A549 (cell line): ENCODE measurements around the gene ACSS3. TPM values are rescaled to one million over a fixed set of nuclear protein-coding genes. Genes with fewer than 3 reads are reported as not detected.

ENCODE experiments used
- ATAC-seq, 2 experiments: fragments of 200-7000 bp in 1 of 2; fragments of >200 bp in 1 of 2; cut with Nextera tagmentation in 1 of 2; cut with Tn5 transposase in 1 of 2; 3 replicates each; pipeline versions ENCODE4 v1.8.0 to v1.9.1; 2018 to 2020; ENCODE audit warnings: mild to moderate bottlenecking in 1 of 2, moderate library complexity in 1 of 2
- CTCF ChIA-PET: fragments of 300-600 bp; sonication (Branson Sonifier 250); formaldehyde crosslinking; extraction: SDS; loops from one replicate; lab custom pipeline; 2021; ENCODE audit warnings: antibody characterized with exemption, inconsistent platforms; lab: Yijun Ruan, JAX
- POLR2A ChIA-PET: fragments of 350-600 bp; formaldehyde crosslinking; extraction: SDS; loops from one replicate; lab custom pipeline; 2021; ENCODE audit warnings: antibody characterized with exemption, inconsistent platforms; lab: Yijun Ruan, JAX
- DNase-seq, 2 experiments: peaks; one replicate each; pipeline versions ENCODE4 v3.0.0 to v3.0.0-alpha.2; 2011 to 2016; ENCODE audit warnings: low read depth in 1 of 2, low spot score in 1 of 2
- FAIRE-seq: peaks from 2 replicates; lab custom pipeline; 2011; peaks lifted over from hg19 to GRCh38; lab: Jason Lieb, UNC
- H3K27ac ChIP-seq, 2 experiments: fragments of >200 bp; sonication (Bioruptor Twin); formaldehyde crosslinking; 3 replicates each; pipeline ENCODE4 v1.5.1; 2016 to 2017
- H3K4me1 ChIP-seq: fragments of >200 bp; sonication (Bioruptor Twin); formaldehyde crosslinking; 3 replicates; pipeline ENCODE4 v1.6.1; 2016
- H3K4me2 ChIP-seq: fragments of >200 bp; sonication (Bioruptor Twin); formaldehyde crosslinking; 3 replicates; pipeline ENCODE4 v1.6.1; 2016
- H3K4me3 ChIP-seq: fragments of >200 bp; sonication (Bioruptor Twin); formaldehyde crosslinking; 3 replicates; pipeline ENCODE4 v1.5.1; 2016
- H3K9me3 ChIP-seq: fragments of >200 bp; sonication (Bioruptor Twin); formaldehyde crosslinking; 3 replicates; pipeline ENCODE4 v1.6.1; 2016
- BCL3 ChIP-seq: fragments of >200 bp; sonication (Bioruptor Twin); formaldehyde crosslinking; IDR thresholded peaks from 3 replicates; pipeline ENCODE4 v1.6.1; 2016
- BHLHE40 ChIP-seq: IDR thresholded peaks from 2 replicates; pipeline ENCODE4 v1.6.1; 2012; ENCODE audit warnings: low read depth, low read length, inconsistent platforms
- CBX2 ChIP-seq: fragments of 200-600 bp; sonication (generic); IDR thresholded peaks from 2 replicates; pipeline ENCODE4 v1.6.1; 2016; ENCODE audit warnings: low read depth, mild to moderate bottlenecking, borderline replicate concordance
- CBX8 ChIP-seq: fragments of 200-600 bp; sonication (generic); IDR thresholded peaks from 2 replicates; pipeline ENCODE4 v1.6.1; 2016
- EHF ChIP-seq: fragments of 250-450 bp; sonication (Bioruptor Pico); IDR thresholded peaks from 2 replicates; pipeline ENCODE4 v1.5.0; 2020; ENCODE audit warnings: mild to moderate bottlenecking
- HDAC2 ChIP-seq: fragments of 200-600 bp; sonication (generic); IDR thresholded peaks from 2 replicates; pipeline ENCODE4 v1.6.1; 2016
- HES2 ChIP-seq: fragments of >200 bp; sonication (Bioruptor Twin); formaldehyde crosslinking; IDR thresholded peaks from 2 replicates; pipeline ENCODE4 v1.6.1; 2016
- HOXB13 ChIP-seq: fragments of 250-450 bp; sonication (Bioruptor Pico); IDR thresholded peaks from 2 replicates; pipeline ENCODE4 v1.5.0; 2020; ENCODE audit warnings: low read depth, mild to moderate bottlenecking, moderate library complexity
- JUN ChIP-seq, 2 experiments: fragments of >200 bp; sonication (Bioruptor Twin); formaldehyde crosslinking; IDR thresholded peaks; 2 replicates in 1 of 2; 3 replicates in 1 of 2; pipeline ENCODE4 v1.6.1; 2016 to 2017
- JUNB ChIP-seq: fragments of >200 bp; sonication (Bioruptor Twin); formaldehyde crosslinking; IDR thresholded peaks from 2 replicates; pipeline ENCODE4 v1.6.1; 2016
- MAZ ChIP-seq: fragments of 150-350 bp; IDR thresholded peaks from 2 replicates; pipeline ENCODE4 v1.6.1; 2014; ENCODE audit warnings: antibody characterized with exemption, low read depth, low read length, borderline replicate concordance
- MYC ChIP-seq: IDR thresholded peaks from 2 replicates; pipeline ENCODE4 v1.6.1; 2012; ENCODE audit warnings: mild to moderate bottlenecking, inconsistent platforms, low read length, improper control_type of control experiment, borderline replicate concordance
- NPAS2 ChIP-seq: fragments of 250-450 bp; sonication (Bioruptor Pico); IDR thresholded peaks from 2 replicates; pipeline ENCODE4 v1.8.0; 2022; ENCODE audit warnings: mild to moderate bottlenecking, moderate library complexity, borderline replicate concordance
- NR3C1 ChIP-seq: fragments of >200 bp; sonication (Bioruptor Twin); formaldehyde crosslinking; IDR thresholded peaks from 3 replicates; pipeline ENCODE4 v1.6.1; 2017
- PHF8 ChIP-seq: fragments of 200-600 bp; sonication (generic); IDR thresholded peaks from 2 replicates; pipeline ENCODE4 v1.6.1; 2016; ENCODE audit warnings: low read depth, mild to moderate bottlenecking, antibody characterized with exemption, moderate library complexity, borderline replicate concordance
- POLR2A ChIP-seq: IDR thresholded peaks from 2 replicates; pipeline ENCODE4 v1.6.1; 2012; ENCODE audit warnings: mild to moderate bottlenecking, low read length
- POLR2AphosphoS2 ChIP-seq: conservative IDR thresholded peaks from 2 replicates; pipeline ENCODE4 v1.6.1; 2012; ENCODE audit warnings: low read length, improper control_type of control experiment, inconsistent platforms
- RCOR1 ChIP-seq: fragments of 150-350 bp; IDR thresholded peaks from 2 replicates; pipeline ENCODE4 v1.6.1; 2014; ENCODE audit warnings: antibody characterized with exemption, low read length, low read depth
- RNF2 ChIP-seq: fragments of 200-600 bp; sonication (generic); IDR thresholded peaks from 2 replicates; pipeline ENCODE4 v1.6.1; 2016; ENCODE audit warnings: low read depth, mild to moderate bottlenecking, antibody characterized with exemption, moderate library complexity, borderline replicate concordance
- SMC3 ChIP-seq: fragments of >200 bp; sonication (Bioruptor Twin); formaldehyde crosslinking; IDR thresholded peaks from 3 replicates; pipeline ENCODE4 v1.6.1; 2018; ENCODE audit warnings: inconsistent platforms
- SREBF2 ChIP-seq: fragments of 450-650 bp; IDR thresholded peaks from 2 replicates; pipeline ENCODE4 v1.6.1; 2014; ENCODE audit warnings: mild to moderate bottlenecking, moderate library complexity
- TFCP2L1 ChIP-seq: fragments of 250-450 bp; sonication (Bioruptor Pico); IDR thresholded peaks from 2 replicates; pipeline ENCODE4 v1.5.0; 2021; ENCODE audit warnings: mild to moderate bottlenecking
- WGBS: methylation state at CpG from one replicate; pipeline ENCODE4 v1.1.6; 2017; ENCODE audit errors: missing lambda C conversion rate; 5-methylcytosine and 5-hydroxymethylcytosine counted together
- polyA plus RNA-seq, 4 experiments: library from polyadenylated mRNA; depleted of rRNA in 3 of 4; stranded (reverse); fragments of >200 nt; fragmentation: RNase III in 1 of 4; extraction: RNeasy Plus Mini Kit Qiagen cat#74134 plus additional on column Dnase treatment in 1 of 4; gene quantifications; 2 replicates in 3 of 4; 3 replicates in 1 of 4; pipeline ENCODE4 v1.2.3, GENCODE V29; 2011 to 2017
- TF ChIP-seq, protein P1 (sequence below): IDR thresholded peaks from 2 replicates; pipeline ENCODE4 v1.6.1; 2012; ENCODE audit warnings: low read depth, borderline replicate concordance
- TF ChIP-seq, protein P2 (sequence below): fragments of 450-650 bp; IDR thresholded peaks from 2 replicates; pipeline ENCODE4 v1.6.1; 2014; ENCODE audit warnings: antibody characterized with exemption

Gene ACSS3
- polyA plus RNA-seq, 2 of the 4 experiments (the other 2 are of a cell fraction), result 0.06 to 0.34 TPM

DNA sequence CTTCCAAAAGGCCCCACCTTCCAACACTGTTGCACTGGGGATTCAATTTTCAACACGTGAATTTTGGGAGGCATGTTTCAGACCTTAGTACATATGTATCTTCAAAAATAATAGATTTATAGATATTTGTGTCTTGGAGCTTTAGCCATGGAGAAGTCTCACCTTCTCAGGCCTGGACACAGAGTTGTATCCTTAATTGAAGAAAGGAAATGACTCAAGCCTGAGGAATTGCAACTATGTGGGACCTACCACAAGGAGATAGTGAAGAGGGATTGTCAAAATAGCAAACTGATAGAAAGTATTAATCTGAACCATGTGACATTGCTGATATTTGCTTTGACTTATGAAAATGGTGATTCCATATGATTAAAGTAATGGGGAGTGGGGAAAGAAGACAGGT, 89.8 kb downstream of the ACSS3 start:
- Histone ChIP-seq H3K4me2 (no peak overlapping the region), H3K27ac (no peak overlapping the region), H3K4me3 (no peak overlapping the region), H3K9me3 (no peaks in the 10 kb centered on the region), H3K4me1 (no peaks in the 10 kb centered on the region)
- ChIA-PET CTCF (no interaction called here), POLR2A (no interaction called here)
- 6% methylated on average over 1 of the region's 1 CpG for WGBS
- FAIRE-seq, result no peak
- TF ChIP-seq HES2 (no peak), EHF (CRISPR knock-in tag) (no peak), SREBF2 (no peak), PHF8 (no peak), RNF2 (no peak), BCL3 (no peak), POLR2AphosphoS2 (no peak), MAZ (no peak), JUNB (no peak), MYC (no peak), SMC3 (no peak), NR3C1 (no peak), JUN (IDR thresholded peaks at IDR 0.05) (no peak)
- TF ChIP-seq, protein P1, sequence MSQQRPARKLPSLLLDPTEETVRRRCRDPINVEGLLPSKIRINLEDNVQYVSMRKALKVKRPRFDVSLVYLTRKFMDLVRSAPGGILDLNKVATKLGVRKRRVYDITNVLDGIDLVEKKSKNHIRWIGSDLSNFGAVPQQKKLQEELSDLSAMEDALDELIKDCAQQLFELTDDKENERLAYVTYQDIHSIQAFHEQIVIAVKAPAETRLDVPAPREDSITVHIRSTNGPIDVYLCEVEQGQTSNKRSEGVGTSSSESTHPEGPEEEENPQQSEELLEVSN, result no peak
- TF ChIP-seq, protein P2, sequence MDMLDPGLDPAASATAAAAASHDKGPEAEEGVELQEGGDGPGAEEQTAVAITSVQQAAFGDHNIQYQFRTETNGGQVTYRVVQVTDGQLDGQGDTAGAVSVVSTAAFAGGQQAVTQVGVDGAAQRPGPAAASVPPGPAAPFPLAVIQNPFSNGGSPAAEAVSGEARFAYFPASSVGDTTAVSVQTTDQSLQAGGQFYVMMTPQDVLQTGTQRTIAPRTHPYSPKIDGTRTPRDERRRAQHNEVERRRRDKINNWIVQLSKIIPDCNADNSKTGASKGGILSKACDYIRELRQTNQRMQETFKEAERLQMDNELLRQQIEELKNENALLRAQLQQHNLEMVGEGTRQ, result no peak
- TF ChIP-seq, all 56 proteins: peak for 0
- ATAC-seq (no peak), DNase-seq (no peak)

- CTCF ChIA-PET, result no interaction called here
- TF ChIP-seq HES2 (no peak), CBX8 (no peak), MAZ (no peak), SMC3 (no peak), JUNB (no peak), SREBF2 (no peak), CBX2 (no peak), HDAC2 (no peak), POLR2A (no peak), RCOR1 (no peak), MYC (no peak), BHLHE40 (no peak), PHF8 (no peak), TFCP2L1 (no peak), HOXB13 (CRISPR knock-in tag) (no peak), NPAS2 (no peak)
- TF ChIP-seq, protein P2, result no peak
- Histone ChIP-seq H3K4me2 (no peak overlapping the region), H3K4me1 (no peaks in the 10 kb centered on the region), H3K4me3 (no peak overlapping the region), H3K27ac (no peak overlapping the region), H3K9me3 (no peaks in the 10 kb centered on the region)
- 37% methylated on average over 3 of the region's 3 CpGs for whole genome bisulfite sequencing
- ATAC-seq (no peak), DNase-seq (no peak), FAIRE-seq (no peak)
- POLR2A ChIA-PET, result no interaction called here
Observed at GRCh38 chr12:81168445-81168844, 90.6 kb downstream of the ACSS3 start.
